ENCODE results near the gene HYPK.

Gene HYPK

GRCh38 chr15:43800286-43801141 lies at the start of gene HYPK:
HYPK (plus strand) TSS chr15:43800599; CDS start chr15:43800623, 24 bp downstream.
- DNase-seq: peak; percentile 13

GRCh38 chr15:43751885-43752284 lies 48.5 kb upstream of the HYPK start:
- DNase-seq: no peak

- no peak for DNase-seq
Observed at GRCh38 chr15:43762824-43763223, 37.6 kb upstream of the HYPK start.

GRCh38 chr15:43763819-43764446 lies 36.5 kb upstream of the HYPK start:
- no peak for DNase-seq

GRCh38 chr15:43769584-43770228 lies 30.7 kb upstream of the HYPK start:
- no peak for DNase-seq

GRCh38 chr15:43771816-43772215 lies 28.6 kb upstream of the HYPK start:
- no peak for DNase-seq

- no peak for DNase-seq
Observed at GRCh38 chr15:43772624-43773023, 27.8 kb upstream of the HYPK start.

- DNase-seq: no peak
Observed at GRCh38 chr15:43774062-43774461, 26.3 kb upstream of the HYPK start.

GRCh38 chr15:43775411-43775965 lies 24.9 kb upstream of the HYPK start:
- peak; percentile 16 for DNase-seq

- peak; percentile 50 for DNase-seq
Observed at GRCh38 chr15:43776101-43776717, 24.2 kb upstream of the HYPK start.

- DNase-seq: peak; percentile 16
Observed at GRCh38 chr15:43776718-43777266, 23.6 kb upstream of the HYPK start, which contains the start of gene ELL3. ELL3 (minus strand) TSS chr15:43776966; CDS start chr15:43776901, 65 bp downstream.

- DNase-seq: peak; percentile 24
Observed at GRCh38 chr15:43777267-43777914, 23.0 kb upstream of the HYPK start.

GRCh38 chr15:43779016-43779415 lies 21.4 kb upstream of the HYPK start:
- no peak for DNase-seq

- no peak for DNase-seq
Observed at GRCh38 chr15:43789409-43789808, 11.0 kb upstream of the HYPK start.

GRCh38 chr15:43791993-43792760 lies 8.2 kb upstream of the HYPK start, which contains the start of gene SERF2:
SERF2 (plus strand) TSS chr15:43792320; CDS start chr15:43792377, 57 bp downstream.
- peak; percentile 89 for DNase-seq

- no peak for DNase-seq
Observed at GRCh38 chr15:43792761-43793476, 7.5 kb upstream of the HYPK start.

- DNase-seq: no peak
Observed at GRCh38 chr15:43793647-43794046, 6.8 kb upstream of the HYPK start.

GRCh38 chr15:43794269-43795037 lies 5.9 kb upstream of the HYPK start:
- no peak for DNase-seq

GRCh38 chr15:43795197-43795596 lies 5.2 kb upstream of the HYPK start:
- DNase-seq: no peak

- DNase-seq: no peak
Observed at GRCh38 chr15:43795997-43796396, 4.4 kb upstream of the HYPK start.

Data from NCI-H2107 (cell line).